B cell (primary cell): ENCODE results near the gene MYOCOS. TPM values are rescaled to one million over a fixed set of nuclear protein-coding genes. Genes with fewer than 3 reads are reported as not detected.

ENCODE experiments used
- ATAC-seq: fragments of 200-7000 bp; cut with Tn5 transposase; one replicate; pipeline ENCODE4 v1.10.0; 2021; ENCODE audit warnings: low read depth, mild to moderate bottlenecking, moderate number of reproducible peaks, moderate library complexity
- CTCF ChIA-PET: fragments of 350-600 bp; sonication (Branson Sonifier 250); formaldehyde crosslinking; loops from one replicate; lab custom pipeline; 2021; ENCODE audit warnings: antibody characterized with exemption, inconsistent platforms; lab: Charles Lee
- POLR2A ChIA-PET: fragments of 350-600 bp; sonication (Branson Sonifier 250); formaldehyde crosslinking; loops from one replicate; lab custom pipeline; 2021; ENCODE audit warnings: antibody characterized with exemption; lab: Charles Lee
- DNase-seq: peaks from one replicate; pipeline ENCODE4 v3.0.0; 2013
- H2AFZ ChIP-seq: 2 replicates; pipeline ENCODE4 v1.6.1; 2012; ENCODE audit warnings: mild to moderate bottlenecking, low read depth, low read length; ENCODE audit not compliant: insufficient read depth, poor library complexity, severe bottlenecking
- H3K27ac ChIP-seq, 2 donors: 1 replicate in 1 of 2; 2 replicates in 1 of 2; pipeline ENCODE4 v1.5.1; 2012 to 2013; ENCODE audit warnings: low read length in 2 of 2, mild to moderate bottlenecking in 2 of 2, moderate library complexity in 1 of 2
- H3K27me3 ChIP-seq, 4 experiments: fragments of 200-600 bp in 1 of 4; sonication (generic) in 1 of 4; replicated peaks in 1 of 4; 1 replicate in 2 of 4; 2 replicates in 2 of 4; pipeline versions ENCODE4 v1.6.1 to v1.7.0; 2013 to 2016; ENCODE audit warnings: low read length in 3 of 4, mild to moderate bottlenecking in 2 of 4, mixed read lengths in 1 of 4, moderate library complexity in 1 of 4; ENCODE audit not compliant: insufficient read depth in 4 of 4, control insufficient read depth in 3 of 4; ENCODE audit errors: control extremely low read depth in 1 of 4
- H3K36me3 ChIP-seq, 2 experiments: replicated peaks in 1 of 2; 1 replicate in 1 of 2; 2 replicates in 1 of 2; pipeline versions ENCODE4 v1.6.1 to v1.7.1; 2013; ENCODE audit warnings: low read length in 1 of 2; ENCODE audit not compliant: insufficient read depth in 2 of 2, control insufficient read depth in 1 of 2; ENCODE audit errors: control extremely low read depth in 1 of 2, extremely low read depth in 1 of 2
- H3K4me1 ChIP-seq, 2 donors: fragments of 200-600 bp in 1 of 2; sonication (generic) in 1 of 2; 1 replicate in 1 of 2; 2 replicates in 1 of 2; pipeline versions ENCODE4 v1.5.1 to v1.6.1; 2013 to 2017; ENCODE audit warnings: low read length in 2 of 2; ENCODE audit not compliant: control insufficient read depth in 2 of 2, insufficient read depth in 2 of 2
- H3K4me2 ChIP-seq: replicated peaks from 2 replicates; pipeline ENCODE3; 2012; ENCODE audit warnings: mild to moderate bottlenecking, low read depth, low read length; ENCODE audit not compliant: poor library complexity, severe bottlenecking
- H3K4me3 ChIP-seq, 5 experiments: fragments of 200-600 bp in 1 of 5; sonication (generic) in 1 of 5; 1 replicate in 3 of 5; 2 replicates in 2 of 5; pipeline versions ENCODE4 v1.5.1 to v1.7.0; 2011 to 2016; ENCODE audit warnings: low read length in 4 of 5, mild to moderate bottlenecking in 4 of 5, low read depth in 2 of 5, control low read depth in 1 of 5, moderate library complexity in 1 of 5; ENCODE audit not compliant: insufficient read depth in 1 of 5; ENCODE audit errors: control extremely low read depth in 1 of 5, extremely low read depth in 1 of 5
- H3K79me2 ChIP-seq: fragments of 200-600 bp; sonication (generic); one replicate; pipeline ENCODE4 v1.6.0; 2016; ENCODE audit warnings: low read length; ENCODE audit not compliant: control insufficient read depth, insufficient read depth
- H3K9ac ChIP-seq: fragments of 200-600 bp; sonication (generic); 2 replicates; pipeline ENCODE4 v1.6.1; 2017; ENCODE audit warnings: mild to moderate bottlenecking, low read length, moderate library complexity
- H3K9me3 ChIP-seq, 3 donors: one replicate each; pipeline versions ENCODE4 v1.6.1 to v1.7.1; 2013; ENCODE audit warnings: low read length in 2 of 3; ENCODE audit not compliant: control insufficient read depth in 2 of 3, insufficient read depth in 1 of 3; ENCODE audit errors: control extremely low read depth in 1 of 3
- H4K20me1 ChIP-seq: 2 replicates; pipeline ENCODE4 v1.6.0; 2012; ENCODE audit warnings: mild to moderate bottlenecking, low read length; ENCODE audit not compliant: insufficient read depth, control insufficient read depth, poor library complexity, severe bottlenecking
- H3K27ac Mint-ChIP-seq: one replicate; pipeline ENCODE4 v1.8.0; 2021; ENCODE audit warnings: mixed read lengths
- H3K27me3 Mint-ChIP-seq: one replicate; pipeline ENCODE4 v1.8.0; 2021; ENCODE audit warnings: mixed read lengths
- H3K4me1 Mint-ChIP-seq: one replicate; pipeline ENCODE4 v1.8.0; 2021; ENCODE audit warnings: mixed read lengths
- H3K4me3 Mint-ChIP-seq: one replicate; pipeline ENCODE4 v1.8.0; 2021; ENCODE audit warnings: mixed read lengths
- H3K9me3 Mint-ChIP-seq: one replicate; pipeline ENCODE4 v1.8.0; 2022; ENCODE audit warnings: mixed read lengths; ENCODE audit not compliant: insufficient read depth
- CTCF ChIP-seq: fragments of 200-600 bp; IDR thresholded peaks from one replicate; pipeline ENCODE4 v1.8.0; 2022; ENCODE audit warnings: antibody characterized with exemption, mild to moderate bottlenecking
- EZH2 ChIP-seq: IDR thresholded peaks from 2 replicates; pipeline ENCODE4 v1.6.1; 2012; ENCODE audit warnings: borderline replicate concordance, low read depth, mild to moderate bottlenecking, moderate library complexity, low read length; ENCODE audit not compliant: insufficient read depth, poor library complexity, severe bottlenecking
- WGBS: methylation state at CpG from one replicate; pipeline ENCODE4 v1.1.5; 2013; ENCODE audit warnings: missing lambda C conversion rate; ENCODE audit not compliant: insufficient coverage; 5-methylcytosine and 5-hydroxymethylcytosine counted together
- intact Hi-C: fragments of 100-400 bp; cut with micrococcal nuclease; formaldehyde crosslinking; loops from one replicate; pipeline ENCODE4 v1.10.0; 2022
- polyA plus RNA-seq: library from polyadenylated mRNA; depleted of rRNA; stranded (reverse); fragments of >200 nt; gene quantifications from 2 replicates; pipeline ENCODE4 v1.2.3, GENCODE V29; 2012
- total RNA-seq, 2 donors: library from RNA; stranded (reverse); fragments of 120-200 nt in 1 of 2; gene quantifications; 1 replicate in 1 of 2; 2 replicates in 1 of 2; pipeline versions ENCODE4 v1.2.3 to v1.2.4, GENCODE V29; 2013 to 2022

Gene MYOCOS
- total and polyA plus RNA-seq, 2 donors (not counting 1 experiment from before 2014, with no cell fraction given): 0.39 TPM; not detected in 1

DNA sequence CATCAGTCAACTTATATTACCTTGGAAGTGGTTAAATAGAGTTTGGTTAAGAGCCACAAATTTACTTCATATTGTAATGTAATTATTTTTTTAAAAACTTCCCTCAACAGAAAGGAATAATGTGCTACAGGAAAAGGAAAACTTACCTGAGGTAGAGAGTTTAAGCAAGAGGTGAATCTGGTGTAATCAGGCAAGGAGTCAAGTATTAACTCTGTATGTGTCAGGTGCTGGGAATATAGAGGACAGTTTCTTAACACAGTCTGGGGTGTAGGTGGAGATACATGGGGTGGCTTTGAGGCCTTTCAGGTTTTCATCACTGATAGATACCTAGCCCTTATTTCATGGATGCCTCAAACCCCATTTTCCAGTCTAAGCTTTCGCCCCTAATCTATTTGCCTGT, 25.9 kb upstream of the MYOCOS start:
- Histone ChIP-seq H3K4me3 (no peak overlapping the region), H3K9me3 (no peaks in the 10 kb centered on the region), H2AFZ (no peak overlapping the region), H3K4me2 (no peak overlapping the region), H3K27me3 (no peaks in the 10 kb centered on the region), H3K9ac (no peak overlapping the region), H3K79me2 (no peaks in the 10 kb centered on the region), H3K4me1 (no peaks in the 10 kb centered on the region), H4K20me1 (no peaks in the 10 kb centered on the region), H3K27ac (no peak overlapping the region), H3K36me3 (peaks cover 3 to 17% of the 10 kb centered on the region in 2 experiments)
- Mint-ChIP-seq H3K4me1 (peaks cover 2% of the 10 kb centered on the region), H3K27ac (no peak overlapping the region), H3K9me3 (no peaks in the 10 kb centered on the region), H3K27me3 (no peaks in the 10 kb centered on the region), H3K4me3 (no peak overlapping the region)
- no peak for ATAC-seq
- no peak for TF ChIP-seq CTCF
- TF ChIP-seq EZH2: no peak
- CTCF ChIA-PET: interaction anchor here (0.6 kb wide), 1 partner anchor 1574 kb away, joined by 4 read pairs; no protein-coding TSS in a partner anchor
- WGBS: no CpG with 5 or more reads among the region's 1 CpG
- no peak for DNase-seq
- POLR2A ChIA-PET: no interaction called here
- intact Hi-C loops: no loop called here

GRCh38 chr1:171596705-171597104, 25.3 kb upstream of the MYOCOS start:
- Histone ChIP-seq H3K79me2 (no peaks in the 10 kb centered on the region), H2AFZ (no peak overlapping the region), H3K27ac (no peak overlapping the region), H3K4me2 (no peak overlapping the region), H3K9me3 (no peaks in the 10 kb centered on the region), H3K36me3 (peaks cover 3 to 11% of the 10 kb centered on the region in 2 experiments), H3K9ac (no peak overlapping the region), H3K4me1 (no peaks in the 10 kb centered on the region), H4K20me1 (no peaks in the 10 kb centered on the region), H3K27me3 (no peaks in the 10 kb centered on the region), H3K4me3 (no peak overlapping the region)
- ATAC-seq (no peak), DNase-seq (no peak)
- Mint-ChIP-seq H3K9me3 (no peaks in the 10 kb centered on the region), H3K27me3 (no peaks in the 10 kb centered on the region), H3K27ac (no peak overlapping the region), H3K4me3 (no peak overlapping the region), H3K4me1 (peaks cover 2% of the 10 kb centered on the region)
- intact Hi-C loops: no loop called here
- no CpG with 5 or more reads among the region's 2 CpGs for WGBS
- TF ChIP-seq CTCF: no peak
- CTCF ChIA-PET: interaction anchor here (0.6 kb wide), 1 partner anchor 1575 kb away, joined by 4 read pairs; no protein-coding TSS in a partner anchor
- POLR2A ChIA-PET: no interaction called here
